Gastroesophageal sphincter (tissue), 4 donors: ENCODE data around the gene LSAMP. TPM values are rescaled to one million over a fixed set of nuclear protein-coding genes. Genes with fewer than 3 reads are reported as not detected.

Experiments used
- ATAC-seq: fragments of 150-250 bp; one replicate; pipeline ENCODE4 v1.9.1; 2016; ENCODE audit warnings: mild to moderate bottlenecking, moderate library complexity
- H3K27ac ChIP-seq, 4 donors: fragments of 200-600 bp; sonication (generic) in 3 of 4; 1 replicate in 3 of 4; 2 replicates in 1 of 4; pipeline ENCODE4 v1.5.1; 2016 to 2019
- H3K27me3 ChIP-seq: fragments of 200-600 bp; sonication (generic); one replicate; pipeline ENCODE4 v1.5.1; 2019
- H3K36me3 ChIP-seq, 2 donors: fragments of 200-600 bp; sonication (generic); one replicate each; pipeline ENCODE4 v1.5.1; 2019; ENCODE audit warnings: control low read depth in 1 of 2
- H3K4me1 ChIP-seq, 3 donors: fragments of 200-600 bp; sonication (generic); 1 replicate in 2 of 3; 2 replicates in 1 of 3; pipeline ENCODE4 v1.5.1; 2016 to 2019; ENCODE audit warnings: control low read depth in 2 of 3
- H3K4me3 ChIP-seq, 2 donors: fragments of 200-600 bp; sonication (generic); one replicate each; pipeline ENCODE4 v1.5.1; 2019; ENCODE audit warnings: mild to moderate bottlenecking in 1 of 2, moderate library complexity in 1 of 2
- H3K9me3 ChIP-seq, 3 donors: fragments of 200-600 bp; sonication (generic); one replicate each; pipeline ENCODE4 v1.5.1; 2017 to 2019; ENCODE audit warnings: control low read depth in 2 of 3
- EP300 ChIP-seq: sonication (generic); formaldehyde crosslinking; IDR thresholded peaks from one replicate; pipeline ENCODE4 v1.6.1; 2017; ENCODE audit warnings: antibody characterized with exemption, mild to moderate bottlenecking
- POLR2A ChIP-seq, 2 donors: fragments of 450-650 bp; IDR thresholded peaks; one replicate each; pipeline ENCODE4 v1.6.1; 2017; ENCODE audit warnings: antibody characterized with exemption in 2 of 2, mild to moderate bottlenecking in 2 of 2, moderate library complexity in 1 of 2
- POLR2AphosphoS5 ChIP-seq: sonication (generic); formaldehyde crosslinking; IDR thresholded peaks from one replicate; pipeline ENCODE4 v1.6.1; 2017; ENCODE audit warnings: antibody characterized with exemption
- WGBS, 2 donors: methylation state at CpG; one replicate each; pipeline ENCODE4 v1.1.5; 2018; ENCODE audit warnings: low coverage in 1 of 2; 5-methylcytosine and 5-hydroxymethylcytosine counted together
- total RNA-seq, 4 donors: library from RNA; depleted of rRNA; stranded (reverse); fragments of >200 nt; gene quantifications; one replicate each; pipeline ENCODE4 v1.1.0, GENCODE V29; 2016
- TF ChIP-seq, protein P1 (sequence below), 4 experiments: fragments of 200-600 bp in 2 of 4; fragments of 450-650 bp in 2 of 4; sonication (generic) in 1 of 4; IDR thresholded peaks; one replicate each; pipeline ENCODE4 v1.5.1; 2017 to 2019; ENCODE audit warnings: antibody characterized with exemption in 4 of 4, mild to moderate bottlenecking in 2 of 4, moderate library complexity in 2 of 4

The LSAMP gene
- total RNA-seq, 4 donors from 2014 or later: 1.5 to 9.3 (median 3.6) TPM

GRCh38 chr3:116124166-116124565 lies 321.1 kb downstream of the LSAMP start:
- no peaks in the 10 kb centered on the region for H3K36me3 ChIP-seq
- no peak overlapping the region for H3K4me3 ChIP-seq
- no peak for TF ChIP-seq POLR2A (IDR thresholded peaks at IDR 0.05)
- TF ChIP-seq, protein P1, sequence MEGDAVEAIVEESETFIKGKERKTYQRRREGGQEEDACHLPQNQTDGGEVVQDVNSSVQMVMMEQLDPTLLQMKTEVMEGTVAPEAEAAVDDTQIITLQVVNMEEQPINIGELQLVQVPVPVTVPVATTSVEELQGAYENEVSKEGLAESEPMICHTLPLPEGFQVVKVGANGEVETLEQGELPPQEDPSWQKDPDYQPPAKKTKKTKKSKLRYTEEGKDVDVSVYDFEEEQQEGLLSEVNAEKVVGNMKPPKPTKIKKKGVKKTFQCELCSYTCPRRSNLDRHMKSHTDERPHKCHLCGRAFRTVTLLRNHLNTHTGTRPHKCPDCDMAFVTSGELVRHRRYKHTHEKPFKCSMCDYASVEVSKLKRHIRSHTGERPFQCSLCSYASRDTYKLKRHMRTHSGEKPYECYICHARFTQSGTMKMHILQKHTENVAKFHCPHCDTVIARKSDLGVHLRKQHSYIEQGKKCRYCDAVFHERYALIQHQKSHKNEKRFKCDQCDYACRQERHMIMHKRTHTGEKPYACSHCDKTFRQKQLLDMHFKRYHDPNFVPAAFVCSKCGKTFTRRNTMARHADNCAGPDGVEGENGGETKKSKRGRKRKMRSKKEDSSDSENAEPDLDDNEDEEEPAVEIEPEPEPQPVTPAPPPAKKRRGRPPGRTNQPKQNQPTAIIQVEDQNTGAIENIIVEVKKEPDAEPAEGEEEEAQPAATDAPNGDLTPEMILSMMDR (IDR thresholded peaks at IDR 0.05): no peak
- TF ChIP-seq EP300: no peak
- TF ChIP-seq POLR2AphosphoS5: no peak
- no peaks in the 10 kb centered on the region for H3K4me1 ChIP-seq
- no peaks in the 10 kb centered on the region for H3K9me3 ChIP-seq
- H3K27ac ChIP-seq: no peak overlapping the region
- H3K27me3 ChIP-seq: no peaks in the 10 kb centered on the region
- ATAC-seq: no peak

- no peaks in the 10 kb centered on the region for H3K36me3 ChIP-seq
- TF ChIP-seq, protein P1 (IDR thresholded peaks at IDR 0.05): no peak
- TF ChIP-seq POLR2A (IDR thresholded peaks at IDR 0.05) (no peak), EP300 (no peak), POLR2AphosphoS5 (no peak)
- ATAC-seq: no peak
- H3K9me3 ChIP-seq: no peaks in the 10 kb centered on the region
- no peak overlapping the region for H3K4me3 ChIP-seq
- no peaks in the 10 kb centered on the region for H3K4me1 ChIP-seq
- no peaks in the 10 kb centered on the region for H3K27me3 ChIP-seq
- 30 to 41% methylated on average over 2 to 3 of the region's 3 CpGs for WGBS, 2 donors
- no peak overlapping the region for H3K27ac ChIP-seq
Measured at GRCh38 chr3:116118475-116119169, 326.7 kb downstream of the LSAMP start.

GRCh38 chr3:116114586-116114985 lies 330.7 kb downstream of the LSAMP start:
- TF ChIP-seq EP300 (no peak), POLR2AphosphoS5 (no peak), POLR2A (IDR thresholded peaks at IDR 0.05) (no peak)
- TF ChIP-seq, protein P1 (IDR thresholded peaks at IDR 0.05): no peak
- Histone ChIP-seq H3K27me3 (no peaks in the 10 kb centered on the region), H3K27ac (no peak overlapping the region), H3K36me3 (no peaks in the 10 kb centered on the region), H3K9me3 (no peaks in the 10 kb centered on the region), H3K4me3 (no peak overlapping the region), H3K4me1 (no peaks in the 10 kb centered on the region)
- no peak for ATAC-seq
- WGBS, 2 donors: 61 to 67% methylated on average over 1 of the region's 1 CpG

DNA sequence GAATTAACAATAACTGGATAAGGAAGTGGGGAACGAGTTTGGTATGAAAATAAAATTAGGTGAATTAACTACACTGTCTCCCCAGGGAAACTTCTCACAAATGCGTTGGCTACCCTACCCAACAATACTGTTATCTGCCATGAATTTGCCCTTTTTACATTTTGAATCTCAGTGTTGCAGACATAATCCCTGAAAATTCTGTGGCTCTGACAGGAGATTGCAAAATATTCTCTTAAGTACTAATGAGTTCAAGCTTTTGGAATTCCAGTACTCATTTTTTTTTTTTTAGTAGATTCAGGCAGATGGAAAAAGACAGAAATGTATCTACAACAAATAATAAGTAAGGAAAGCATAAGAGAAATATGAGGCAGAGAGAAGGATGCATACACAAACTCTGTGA lies 332.6 kb downstream of the LSAMP start:
- Histone ChIP-seq H3K36me3 (no peaks in the 10 kb centered on the region), H3K9me3 (no peaks in the 10 kb centered on the region), H3K27me3 (no peaks in the 10 kb centered on the region), H3K27ac (no peak overlapping the region), H3K4me3 (no peak overlapping the region), H3K4me1 (no peaks in the 10 kb centered on the region)
- ATAC-seq: no peak
- WGBS, 2 donors: 25 to 39% methylated on average over 2 of the region's 2 CpGs
- TF ChIP-seq, protein P1 (IDR thresholded peaks at IDR 0.05): no peak

- H3K36me3 ChIP-seq: no peaks in the 10 kb centered on the region
- no peaks in the 10 kb centered on the region for H3K4me1 ChIP-seq
- H3K4me3 ChIP-seq: no peak overlapping the region
- no peak for TF ChIP-seq POLR2AphosphoS5
- TF ChIP-seq, protein P1 (IDR thresholded peaks at IDR 0.05): no peak
- no peak for TF ChIP-seq POLR2A (IDR thresholded peaks at IDR 0.05)
- TF ChIP-seq EP300: no peak
- H3K9me3 ChIP-seq: no peaks in the 10 kb centered on the region
- H3K27ac ChIP-seq: no peak overlapping the region
- no peak for ATAC-seq
- H3K27me3 ChIP-seq: no peaks in the 10 kb centered on the region
Measured at GRCh38 chr3:116111765-116112164, 333.5 kb downstream of the LSAMP start.
